GM18951 (cell line): ENCODE measurements around the gene ASB2.

Experiments
- POLR2A ChIP-seq: IDR thresholded peaks from 4 replicates; pipeline ENCODE4 v1.6.1; 2011; ENCODE audit warnings: mild to moderate bottlenecking; ENCODE audit not compliant: insufficient read length, insufficient read depth; ENCODE audit errors: extremely low read depth
- in situ Hi-C: fragments of 300-500 bp; cut with MboI; formaldehyde crosslinking; loops from one replicate; pipeline ENCODE4 v1.12.0; 2022; ENCODE audit warnings: low sequenced_read_pairs, mixed read lengths, inconsistent platforms; ENCODE audit not compliant: unreplicated experiment

Gene ASB2

DNA sequence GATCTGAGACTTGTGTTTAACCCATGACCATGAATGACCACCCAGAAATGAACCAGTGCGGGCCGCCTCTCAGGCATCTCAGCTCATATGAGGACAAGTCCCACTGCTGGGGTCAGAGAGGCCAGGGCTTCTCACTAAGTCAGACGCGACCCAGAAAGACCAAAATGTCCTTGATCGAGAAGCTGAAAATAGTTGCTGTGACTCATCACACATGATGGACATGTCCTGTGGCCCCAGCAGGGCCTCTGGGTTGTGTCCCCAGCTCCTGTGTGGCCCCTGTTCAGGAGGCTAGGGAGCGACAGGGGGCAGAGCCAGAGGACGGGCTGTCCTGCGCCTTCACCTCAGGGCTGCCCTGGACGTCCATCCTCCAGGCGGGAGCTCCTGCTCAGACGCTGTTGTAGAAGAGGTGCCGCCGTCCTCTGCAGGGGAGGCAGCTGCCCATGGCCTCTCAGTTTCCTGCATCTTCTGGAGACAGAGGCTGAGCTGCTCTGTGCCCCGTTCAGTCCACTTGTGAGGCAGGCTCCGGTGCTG lies 78.2 kb downstream of the ASB2 start:
- in situ Hi-C loops = no loop called here
- TF ChIP-seq POLR2A = no peak

DNA sequence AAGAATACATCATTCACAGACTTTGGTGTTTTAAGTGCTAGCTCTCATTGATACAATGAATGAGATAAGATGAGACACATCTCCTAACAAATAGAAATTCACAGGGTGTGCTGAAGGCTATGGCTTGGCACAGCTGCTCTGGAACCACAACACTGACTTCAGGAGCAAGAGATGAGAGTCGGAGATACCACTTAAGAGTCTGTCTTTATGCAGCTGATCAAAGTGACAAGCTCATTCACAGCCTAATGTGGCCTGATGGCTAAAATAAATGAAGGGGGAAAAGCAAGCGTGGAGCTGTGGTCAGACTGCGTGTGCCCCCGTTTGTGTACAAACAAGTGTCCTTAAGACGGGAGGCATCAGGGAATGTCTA lies 78.9 kb downstream of the ASB2 start:
- in situ Hi-C loops = no loop called here
- TF ChIP-seq POLR2A = no peak

GRCh38 chr14:93895023-93895604 lies 81.3 kb downstream of the ASB2 start:
- in situ Hi-C loops = no loop called here
- TF ChIP-seq POLR2A = no peak

GRCh38 chr14:93893661-93894261 lies 82.6 kb downstream of the ASB2 start:
- in situ Hi-C loops = no loop called here

DNA sequence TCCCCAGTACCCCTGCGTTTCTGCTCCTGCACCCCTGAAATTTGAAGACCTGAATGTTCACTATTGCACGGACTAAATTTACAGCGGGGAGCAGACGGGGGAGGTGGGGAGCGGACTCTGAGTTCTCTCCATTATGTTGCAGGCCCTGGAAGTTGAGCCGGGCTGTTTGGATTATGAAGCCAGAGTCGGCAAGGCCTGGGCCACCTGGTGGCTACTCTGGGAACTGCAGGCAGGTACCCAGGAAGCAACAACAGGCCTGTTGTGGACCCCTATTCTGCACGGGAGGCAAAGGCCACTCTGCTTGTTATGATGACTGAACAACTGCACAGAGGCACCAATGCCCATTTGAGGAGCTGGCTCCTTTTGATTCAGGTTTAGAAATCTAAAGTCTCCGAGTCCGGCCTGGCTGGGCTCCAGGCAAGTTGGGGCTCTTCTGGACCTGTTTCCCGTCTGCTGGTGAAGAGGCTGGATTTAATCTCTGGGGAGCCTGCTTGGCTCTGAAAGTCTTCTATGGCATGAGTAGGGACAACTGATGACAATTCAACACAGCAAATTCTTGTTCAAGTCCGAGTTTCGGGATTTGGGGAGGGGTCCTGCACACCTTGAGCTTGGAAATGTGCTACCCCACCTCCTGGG lies 83.3 kb downstream of the ASB2 start:
- TF ChIP-seq POLR2A = no peak
- in situ Hi-C loops = no loop called here

More at GRCh38 chr14:93893661-93894261, 82.6 kb downstream of the ASB2 start:
- TF ChIP-seq POLR2A = no peak

GRCh38 chr14:93892505-93892839 lies 83.9 kb downstream of the ASB2 start:
- no peak for TF ChIP-seq POLR2A
- in situ Hi-C loops = no loop called here

DNA sequence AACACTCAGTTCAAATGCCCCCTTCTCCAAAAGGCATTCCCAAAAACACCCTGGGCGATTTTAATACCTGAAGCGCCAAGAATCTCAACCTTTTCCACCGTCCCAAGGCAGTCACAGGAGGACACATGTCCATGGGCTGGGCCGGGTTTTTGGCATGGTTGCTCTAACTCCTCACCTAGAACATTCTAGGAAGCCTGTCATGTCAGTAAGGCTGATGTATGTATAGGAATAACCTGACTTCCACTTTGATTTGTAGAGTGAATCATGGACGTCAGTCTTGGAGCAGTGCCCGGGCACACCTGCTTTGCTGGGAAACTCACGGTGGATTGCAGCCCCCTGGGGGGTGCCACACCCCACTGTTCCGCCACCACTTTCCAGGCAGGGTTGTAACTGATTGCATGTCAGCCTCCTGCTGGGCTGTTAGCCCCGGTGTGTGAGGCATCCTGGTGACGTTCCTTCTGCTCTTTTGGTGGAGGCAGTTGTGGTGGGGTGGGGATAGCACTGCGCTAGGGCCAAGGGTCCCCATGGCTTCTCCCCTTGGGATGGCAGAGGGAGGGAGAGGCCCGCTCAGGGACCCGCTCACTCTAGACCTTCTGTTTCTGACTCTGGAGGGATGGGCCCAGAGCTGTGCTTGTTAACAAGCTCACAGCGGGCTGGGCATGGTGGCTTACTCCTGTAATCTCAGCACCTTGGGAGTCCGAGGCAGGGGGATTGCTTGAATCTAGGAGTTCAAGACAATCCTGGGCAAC lies 84.4 kb downstream of the ASB2 start:
- in situ Hi-C loops = no loop called here
- TF ChIP-seq POLR2A = no peak

DNA sequence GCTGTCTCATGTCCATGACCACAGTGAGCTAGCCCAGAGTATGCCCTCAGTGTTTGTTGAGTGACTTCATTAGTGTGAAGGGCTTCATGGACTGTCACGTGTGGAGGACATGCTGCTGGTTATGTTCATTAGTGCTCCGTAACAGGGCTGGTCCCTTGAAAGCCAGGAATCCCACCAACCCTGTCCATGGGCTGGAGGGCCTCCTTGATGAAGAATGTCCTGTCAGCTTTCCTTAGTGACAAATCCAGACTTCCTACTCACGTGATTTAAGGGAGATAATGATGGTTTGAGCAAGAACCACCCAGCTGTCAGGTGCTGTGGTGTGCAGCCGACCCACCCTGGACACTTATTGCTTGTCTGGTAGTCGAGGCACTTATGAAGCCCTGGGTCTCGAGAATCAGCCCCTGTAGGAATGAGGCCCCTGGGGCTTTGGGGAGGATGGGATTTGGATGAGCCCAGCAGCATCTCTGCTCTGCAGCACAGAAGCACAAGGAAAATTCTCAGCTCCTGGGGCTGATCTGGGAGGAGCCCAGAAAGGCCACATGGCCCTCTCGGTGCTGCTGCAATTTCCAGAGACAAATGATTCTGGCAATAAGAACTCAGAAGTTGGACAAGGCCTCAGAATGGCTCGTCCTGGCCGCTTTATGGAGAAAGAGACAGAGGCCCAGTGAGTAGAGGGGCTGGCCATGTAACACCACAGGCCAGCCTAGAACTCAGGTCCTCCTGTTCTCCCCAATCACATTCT lies 86.5 kb downstream of the ASB2 start:
- in situ Hi-C loops = no loop called here
- no peak for TF ChIP-seq POLR2A

GRCh38 chr14:93888995-93889394 lies 87.4 kb downstream of the ASB2 start:
- in situ Hi-C loops = no loop called here

DNA sequence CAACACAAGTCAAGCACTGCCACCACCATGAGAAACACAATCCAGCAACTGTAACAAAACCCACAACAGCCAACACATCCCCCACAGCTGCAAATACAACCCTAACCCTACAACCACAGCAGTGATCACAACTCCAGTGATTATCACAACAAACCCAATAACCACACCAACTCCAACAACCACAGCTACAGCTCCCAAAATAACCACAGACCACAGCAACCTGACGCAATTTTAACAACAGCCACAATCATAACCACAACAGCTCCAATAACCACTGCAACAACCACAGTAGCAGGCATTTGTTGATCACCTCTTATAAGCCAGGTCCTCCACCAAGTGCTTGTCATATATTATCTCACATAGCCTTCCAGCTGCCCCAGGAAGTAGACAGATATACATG lies 91.4 kb downstream of the ASB2 start:
- TF ChIP-seq POLR2A = no peak
- in situ Hi-C loops = no loop called here

More at GRCh38 chr14:93888995-93889394, 87.4 kb downstream of the ASB2 start:
- no peak for TF ChIP-seq POLR2A
